CD4-positive, alpha-beta T cell treated with Interleukin-15 for 1 hour (primary cell): ENCODE results near the gene MTERF2.

Experiments used
- DNase-seq: peaks from one replicate; pipeline ENCODE4 v3.0.0-alpha.2; 2020

MTERF2 gene

GRCh38 chr12:106950591-106950990 lies 36.4 kb downstream of the MTERF2 start:
- no peak for DNase-seq

GRCh38 chr12:106947461-106947860 lies 39.5 kb downstream of the MTERF2 start:
- no peak for DNase-seq

GRCh38 chr12:106945261-106945851 lies 41.6 kb downstream of the MTERF2 start:
- no peak for DNase-seq

GRCh38 chr12:106942775-106943174 lies 44.2 kb downstream of the MTERF2 start:
- no peak for DNase-seq

- no peak for DNase-seq
Measured at GRCh38 chr12:106941481-106942156, 45.3 kb downstream of the MTERF2 start.

- no peak for DNase-seq
Measured at GRCh38 chr12:106934277-106934676, 52.7 kb downstream of the MTERF2 start.
